Panc1 (cell line): ENCODE results near the gene AATF.

ENCODE experiments used
- CTCF ChIP-seq: fragments of 450-650 bp; IDR thresholded peaks from 2 replicates; pipeline ENCODE4 v1.5.1; 2017; ENCODE audit warnings: mild to moderate bottlenecking
- POLR2AphosphoS5 ChIP-seq: IDR thresholded peaks from 2 replicates; pipeline ENCODE4 v1.6.1; 2012; ENCODE audit warnings: mild to moderate bottlenecking, low read depth, low read length, moderate library complexity
- REST ChIP-seq, 2 experiments: IDR thresholded peaks; 2 replicates each; pipeline ENCODE4 v1.6.1; 2011 to 2012; ENCODE audit warnings: low read depth in 2 of 2, control low read depth in 1 of 2, low read length in 1 of 2, mild to moderate bottlenecking in 1 of 2, moderate library complexity in 1 of 2; ENCODE audit not compliant: insufficient read depth in 1 of 2

DNA sequence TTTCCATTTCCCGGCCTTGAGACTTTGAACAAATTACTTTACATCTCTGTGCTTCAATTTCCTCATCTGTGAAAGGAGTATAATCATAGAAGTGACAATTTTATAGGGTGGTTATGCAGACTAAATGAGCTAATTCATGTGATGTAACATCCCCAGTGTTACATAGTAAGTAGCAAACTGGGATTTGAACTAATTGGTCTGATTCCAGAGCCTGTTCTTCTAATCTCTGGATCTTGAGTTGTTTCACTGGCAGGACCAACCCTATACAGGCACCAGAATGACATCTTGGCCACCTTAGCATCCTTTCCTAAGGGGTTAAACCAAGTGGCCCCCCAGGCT lies 77.7 kb downstream of the AATF start:
- TF ChIP-seq CTCF (no peak), REST (IDR thresholded peaks at IDR 0.05; ENCODE audit: insufficient read depth in 1 of 2, low read depth in 2 of 2, low read length in 1 of 2) (no peak), POLR2AphosphoS5 (no peak)
